Measurements from ENCODE around the gene DLG2. TPM values are rescaled to one million over a fixed set of nuclear protein-coding genes. Genes with fewer than 3 reads are reported as not detected.
"Not testable (repeated sequence)": the region's sequence is repeated elsewhere in the genome, so short reads cannot be mapped to it uniquely, and the experiment has no call there.

Gene DLG2
- total RNA-seq, 1 donor from 2014 or later: 0.40 TPM

GRCh38 chr11:83427501-83427900 lies 2199.6 kb downstream of the DLG2 start:
- DNase-seq (ENCODE audit: low read depth in 2 of 2): no peak

- DNase-seq (ENCODE audit: low read depth in 2 of 2): no peak
These were observed 2202.0 kb downstream of the DLG2 start for GRCh38 chr11:83425137-83425466.

- no peak for DNase-seq (ENCODE audit: low read depth in 2 of 2)
These were observed 2202.6 kb downstream of the DLG2 start for GRCh38 chr11:83424376-83425136.

DNA sequence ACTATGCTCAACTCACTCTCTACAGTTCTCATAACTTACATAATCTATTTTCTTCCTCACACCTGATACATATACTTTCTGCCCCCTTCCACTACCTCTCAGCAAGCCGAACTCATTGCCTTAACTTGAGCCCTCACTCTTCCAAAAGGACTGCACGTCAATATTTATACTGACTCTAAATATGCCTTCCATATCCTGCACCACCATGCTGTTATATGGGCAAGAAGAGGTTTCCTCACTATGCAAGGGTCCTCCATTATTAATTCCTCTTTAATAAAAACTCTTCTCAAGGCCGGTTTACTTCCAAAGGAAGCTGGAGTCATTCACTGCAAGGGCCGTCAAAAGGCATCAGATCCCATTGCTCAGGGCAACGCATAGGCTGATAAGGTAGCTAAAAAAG lies 2204.5 kb downstream of the DLG2 start:
- DNase-seq (ENCODE audit: low read depth in 2 of 2): not testable (repeated sequence)

GRCh38 chr11:83410605-83411565 lies 2216.3 kb downstream of the DLG2 start:
- DNase-seq (ENCODE audit: low read depth in 2 of 2): no peak

DNA sequence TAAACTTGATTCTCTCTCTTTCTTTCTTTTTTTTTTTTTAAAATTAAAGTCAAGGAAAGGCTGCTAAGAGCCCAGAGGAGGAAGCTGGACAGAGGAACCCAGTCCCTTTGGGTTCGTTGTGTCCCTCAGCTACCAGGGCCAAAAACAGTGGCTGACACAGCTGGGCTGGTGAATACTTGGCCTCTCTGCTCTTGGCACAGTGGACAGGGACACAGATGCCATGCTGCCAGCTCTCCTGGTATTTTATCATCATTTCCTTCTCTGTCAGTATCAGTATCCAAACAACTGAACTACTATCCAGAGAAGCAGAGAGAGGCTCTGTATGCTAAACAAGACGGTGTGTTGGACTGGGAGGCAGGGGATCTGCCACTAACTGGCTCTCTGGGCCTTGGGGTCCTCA lies 2217.3 kb downstream of the DLG2 start:
- no peak for DNase-seq (ENCODE audit: low read depth in 2 of 2)

GRCh38 chr11:83409476-83409875 lies 2217.7 kb downstream of the DLG2 start:
- no peak for DNase-seq (ENCODE audit: low read depth in 2 of 2)

GRCh38 chr11:83408946-83409345 lies 2218.2 kb downstream of the DLG2 start:
- DNase-seq (ENCODE audit: low read depth in 2 of 2): no peak

Other genes starting within 250 kb of the DLG2 start
- 35.5 and 43.8 TPM in 2 replicates for gene TMEM126B, start 1.2 kb upstream of the DLG2 start, total RNA-seq
- 32.9 and 34.9 TPM in 2 replicates for gene TMEM126A, start 20.6 kb upstream of the DLG2 start, total RNA-seq
- gene CREBZF, start 37.8 kb upstream of the DLG2 start, total RNA-seq: 16.3 and 22.4 TPM in 2 replicates
- under 0.01 TPM in 1 of 2 replicates, not detected in the other for gene CCDC89, start 58.9 kb upstream of the DLG2 start, total RNA-seq
- under 0.01 and 0.20 TPM in 2 replicates for gene SYTL2, start 183.8 kb upstream of the DLG2 start, total RNA-seq
- gene CCDC83, start 228.0 kb upstream of the DLG2 start, total RNA-seq: not detected in 2 replicates

All from lung microvascular endothelial cell (primary cell).